GM15510 (cell line): ENCODE measurements around the gene DNAH17.

Source experiments
- POLR2A ChIP-seq: IDR thresholded peaks from 3 replicates; pipeline ENCODE4 v1.6.1; 2011; ENCODE audit warnings: borderline replicate concordance; ENCODE audit not compliant: insufficient read length; ENCODE audit errors: extremely low read depth

The DNAH17 gene

GRCh38 chr17:78610951-78611511 lies 33.8 kb upstream of the DNAH17 start:
- no peak for TF ChIP-seq POLR2A

- no peak for TF ChIP-seq POLR2A
Observed at GRCh38 chr17:78609191-78609641, 32.0 kb upstream of the DNAH17 start.

- TF ChIP-seq POLR2A, result no peak
Observed at GRCh38 chr17:78608804-78609186, 31.6 kb upstream of the DNAH17 start.

GRCh38 chr17:78608122-78608803 lies 31.1 kb upstream of the DNAH17 start:
- TF ChIP-seq POLR2A, result no peak

GRCh38 chr17:78607038-78607437 lies 29.8 kb upstream of the DNAH17 start:
- TF ChIP-seq POLR2A, result no peak

- TF ChIP-seq POLR2A, result no peak
Observed at GRCh38 chr17:78605886-78606285, 28.7 kb upstream of the DNAH17 start.

GRCh38 chr17:78605429-78605828 lies 28.2 kb upstream of the DNAH17 start:
- TF ChIP-seq POLR2A, result no peak

- TF ChIP-seq POLR2A, result no peak
Observed at GRCh38 chr17:78602246-78602645, 25.1 kb upstream of the DNAH17 start.

- TF ChIP-seq POLR2A, result no peak
Observed at GRCh38 chr17:78601577-78602190, 24.5 kb upstream of the DNAH17 start.

GRCh38 chr17:78600181-78600721 lies 23.1 kb upstream of the DNAH17 start:
- no peak for TF ChIP-seq POLR2A

- no peak for TF ChIP-seq POLR2A
Observed at GRCh38 chr17:78599419-78599818, 22.2 kb upstream of the DNAH17 start.

GRCh38 chr17:78598013-78598471 lies 20.8 kb upstream of the DNAH17 start:
- no peak for TF ChIP-seq POLR2A

GRCh38 chr17:78596871-78597764 lies 19.9 kb upstream of the DNAH17 start:
- TF ChIP-seq POLR2A, result no peak

- no peak for TF ChIP-seq POLR2A
Observed at GRCh38 chr17:78595135-78595810, 18.1 kb upstream of the DNAH17 start.
